ENCODE data around the gene LATS1. TPM values are rescaled to one million over a fixed set of nuclear protein-coding genes. Genes with fewer than 3 reads are reported as not detected.
"Not testable (repeated sequence)": the region's sequence is repeated elsewhere in the genome, so short reads cannot be mapped to it uniquely, and the experiment has no call there.

LATS1 gene
- total and polyA plus RNA-seq, 8 donors = 3.8 to 109 (median 18.8) TPM

DNA sequence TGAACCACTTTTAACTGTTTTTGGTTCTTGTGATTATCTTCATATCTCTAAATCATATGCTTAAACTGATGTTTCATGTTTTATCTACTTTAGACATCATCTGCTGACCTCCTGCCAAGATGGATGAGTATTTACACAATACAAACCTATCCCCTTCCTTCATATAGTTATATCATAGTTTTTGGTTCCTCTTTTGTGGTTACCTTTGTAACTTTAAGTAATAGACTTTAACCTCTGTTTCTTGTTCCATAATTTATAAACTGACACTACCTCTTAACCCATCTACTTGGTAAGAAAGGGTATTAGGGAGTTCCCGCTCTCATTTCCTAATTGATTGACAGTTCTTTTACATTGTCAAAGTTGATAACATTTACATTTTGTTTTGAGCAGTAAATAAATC lies 43.5 kb upstream of the LATS1 start:
- no peak for DNase-seq
- no peak overlapping the region for H3K27ac ChIP-seq
- H3K4me1 ChIP-seq = peaks cover 0 to 22% (median 6%) of the 10 kb centered on the region in 4 donors
- H3K9me3 ChIP-seq = no peaks in the 10 kb centered on the region
- WGBS, 5 donors = 85 to 97% (median 90%) methylated on average over 1 of the region's 1 CpG
- H3K4me3 ChIP-seq = no peak overlapping the region
- TF ChIP-seq, protein P1, sequence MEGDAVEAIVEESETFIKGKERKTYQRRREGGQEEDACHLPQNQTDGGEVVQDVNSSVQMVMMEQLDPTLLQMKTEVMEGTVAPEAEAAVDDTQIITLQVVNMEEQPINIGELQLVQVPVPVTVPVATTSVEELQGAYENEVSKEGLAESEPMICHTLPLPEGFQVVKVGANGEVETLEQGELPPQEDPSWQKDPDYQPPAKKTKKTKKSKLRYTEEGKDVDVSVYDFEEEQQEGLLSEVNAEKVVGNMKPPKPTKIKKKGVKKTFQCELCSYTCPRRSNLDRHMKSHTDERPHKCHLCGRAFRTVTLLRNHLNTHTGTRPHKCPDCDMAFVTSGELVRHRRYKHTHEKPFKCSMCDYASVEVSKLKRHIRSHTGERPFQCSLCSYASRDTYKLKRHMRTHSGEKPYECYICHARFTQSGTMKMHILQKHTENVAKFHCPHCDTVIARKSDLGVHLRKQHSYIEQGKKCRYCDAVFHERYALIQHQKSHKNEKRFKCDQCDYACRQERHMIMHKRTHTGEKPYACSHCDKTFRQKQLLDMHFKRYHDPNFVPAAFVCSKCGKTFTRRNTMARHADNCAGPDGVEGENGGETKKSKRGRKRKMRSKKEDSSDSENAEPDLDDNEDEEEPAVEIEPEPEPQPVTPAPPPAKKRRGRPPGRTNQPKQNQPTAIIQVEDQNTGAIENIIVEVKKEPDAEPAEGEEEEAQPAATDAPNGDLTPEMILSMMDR (IDR thresholded peaks at IDR 0.05) = no peak
- TF ChIP-seq EP300 (IDR thresholded peaks at IDR 0.05) (no peak), POLR2A (IDR thresholded peaks at IDR 0.05) (no peak), POLR2AphosphoS5 (IDR thresholded peaks at IDR 0.05) (no peak)
- H3K27me3 ChIP-seq = no peaks in the 10 kb centered on the region
- intact Hi-C loops (cut with DNase I; ENCODE audit: low total_unique reads) = no loop called here
- peaks cover 0 to 40% (median 32%) of the 10 kb centered on the region in 4 donors for H3K36me3 ChIP-seq

DNA sequence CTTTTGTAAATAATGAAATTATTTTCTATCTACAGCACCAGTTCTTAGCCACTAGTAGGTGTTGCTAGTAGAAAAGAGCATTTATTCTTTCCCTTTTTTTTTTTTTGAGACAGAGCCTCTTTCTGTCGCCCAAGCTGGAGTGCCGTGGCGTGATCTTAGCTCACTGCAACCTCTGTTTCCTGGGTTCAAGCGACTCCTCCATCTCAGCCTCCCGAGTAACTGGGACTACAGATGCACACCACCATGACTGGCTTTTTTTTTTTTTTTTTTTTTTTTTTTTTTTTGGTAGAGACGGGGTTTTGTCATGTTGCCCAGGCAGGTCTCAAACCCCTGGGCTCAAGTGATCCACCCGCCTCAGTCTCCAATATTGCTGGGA lies 38.3 kb upstream of the LATS1 start:
- Histone ChIP-seq H3K27ac (no peak overlapping the region), H3K27me3 (no peaks in the 10 kb centered on the region), H3K9me3 (no peaks in the 10 kb centered on the region), H3K36me3 (peaks cover 0 to 31% (median 23%) of the 10 kb centered on the region in 4 donors), H3K4me3 (no peak overlapping the region), H3K4me1 (peaks cover under 1 to 59% (median 35%) of the 10 kb centered on the region in 4 donors)
- no peak for DNase-seq
- 91 to 98% (median 94%) methylated on average over 7 of the region's 7 CpGs for WGBS, 5 donors
- TF ChIP-seq POLR2A (IDR thresholded peaks at IDR 0.05) (no peak), POLR2AphosphoS5 (IDR thresholded peaks at IDR 0.05) (no peak), EP300 (IDR thresholded peaks at IDR 0.05) (no peak)
- TF ChIP-seq, protein P1 (IDR thresholded peaks at IDR 0.05) = no peak
- intact Hi-C loops (cut with DNase I; ENCODE audit: low total_unique reads) = no loop called here

DNA sequence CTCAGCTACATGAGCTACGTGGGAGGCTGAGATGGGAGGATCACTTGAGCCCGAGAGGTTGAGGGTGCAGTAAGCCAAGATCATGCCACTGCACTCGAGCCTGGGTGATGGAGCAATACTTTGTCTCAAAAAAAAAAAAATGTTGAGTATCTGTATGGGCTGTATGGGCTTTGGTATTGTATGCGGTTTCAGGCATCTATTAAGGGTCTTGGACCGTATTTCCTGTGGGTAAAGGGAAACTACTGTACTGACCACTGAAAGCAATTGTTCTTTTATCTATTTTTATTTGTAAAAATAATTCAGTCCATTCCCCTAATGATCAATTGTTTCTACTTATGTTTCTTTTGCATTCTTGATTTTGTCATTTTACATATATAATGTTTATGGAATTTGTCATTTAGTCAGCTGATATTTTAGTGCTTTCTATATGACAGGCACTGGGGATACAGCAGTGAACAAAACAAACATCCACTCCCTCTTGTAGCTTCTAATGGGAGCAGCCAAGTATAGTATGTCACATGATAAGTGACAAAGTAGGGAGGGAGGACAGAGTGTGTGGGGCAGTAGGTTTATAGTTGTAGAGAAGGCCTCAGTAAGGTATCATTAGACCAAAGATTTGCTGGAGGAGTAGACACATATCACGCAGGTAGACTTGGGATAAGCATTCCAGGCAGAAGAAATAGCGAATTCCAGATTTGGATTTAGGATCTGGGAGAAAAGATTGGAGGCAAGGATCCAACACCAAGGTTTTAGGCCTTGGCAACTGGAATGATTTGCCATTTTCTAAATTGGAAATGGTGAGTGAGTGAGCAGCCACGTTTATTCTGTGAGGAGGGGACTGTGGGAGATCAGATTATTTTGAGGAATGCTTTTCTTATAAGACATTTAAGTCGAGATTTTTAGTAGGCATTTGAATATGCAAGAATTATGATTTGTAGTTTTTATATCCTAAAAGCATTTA lies 37.7 kb upstream of the LATS1 start:
- H3K4me3 ChIP-seq = no peak overlapping the region
- peaks cover 0 to 30% (median 20%) of the 10 kb centered on the region in 4 donors for H3K36me3 ChIP-seq
- intact Hi-C loops (cut with DNase I; ENCODE audit: low total_unique reads) = no loop called here
- H3K4me1 ChIP-seq = peaks cover 7 to 65% (median 42%) of the 10 kb centered on the region in 4 donors
- no peaks in the 10 kb centered on the region for H3K9me3 ChIP-seq
- peak in 1 of 2 donors; percentile 12 for DNase-seq
- no peaks in the 10 kb centered on the region for H3K27me3 ChIP-seq
- no peak overlapping the region for H3K27ac ChIP-seq
- whole genome bisulfite sequencing, 5 donors = 75 to 82% (median 80%) methylated on average over 9 of the region's 9 CpGs
- TF ChIP-seq POLR2AphosphoS5 (IDR thresholded peaks at IDR 0.05) (no peak), POLR2A (IDR thresholded peaks at IDR 0.05) (no peak), EP300 (IDR thresholded peaks at IDR 0.05) (no peak)
- TF ChIP-seq, protein P1 (IDR thresholded peaks at IDR 0.05) = no peak

DNA sequence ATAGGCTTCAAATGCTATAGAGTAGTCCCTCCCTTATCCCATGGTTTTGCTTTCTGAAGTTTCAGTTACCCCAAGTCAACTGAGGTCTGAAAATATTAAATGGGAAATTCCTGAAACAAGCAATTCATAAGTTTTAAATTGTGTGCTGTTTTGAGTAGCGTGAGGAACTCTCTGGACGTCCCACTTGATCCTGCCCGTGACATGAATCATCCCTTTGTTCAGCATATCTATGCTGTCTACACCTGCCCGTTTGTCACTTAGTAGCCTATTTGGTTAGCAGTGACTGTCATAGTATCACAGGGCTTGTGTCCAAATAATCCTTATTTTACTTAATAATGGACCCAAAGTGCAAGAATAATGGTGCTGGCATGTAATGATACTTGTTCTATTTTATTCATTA lies 36.6 kb upstream of the LATS1 start:
- WGBS, 5 donors = 78 to 89% (median 85%) methylated on average over 4 of the region's 4 CpGs
- Histone ChIP-seq H3K4me3 (no peak overlapping the region), H3K27me3 (no peaks in the 10 kb centered on the region), H3K36me3 (peaks cover 0 to 21% (median 11%) of the 10 kb centered on the region in 4 donors), H3K4me1 (peaks cover 8 to 70% (median 50%) of the 10 kb centered on the region in 4 donors), H3K9me3 (no peaks in the 10 kb centered on the region), H3K27ac (no peak overlapping the region)
- TF ChIP-seq, protein P1 (IDR thresholded peaks at IDR 0.05) = no peak
- TF ChIP-seq POLR2AphosphoS5 (IDR thresholded peaks at IDR 0.05) = no peak
- TF ChIP-seq POLR2A (IDR thresholded peaks at IDR 0.05) = no peak
- TF ChIP-seq EP300 (IDR thresholded peaks at IDR 0.05) = no peak
- no peak for DNase-seq
- intact Hi-C loops (cut with DNase I; ENCODE audit: low total_unique reads) = no loop called here

DNA sequence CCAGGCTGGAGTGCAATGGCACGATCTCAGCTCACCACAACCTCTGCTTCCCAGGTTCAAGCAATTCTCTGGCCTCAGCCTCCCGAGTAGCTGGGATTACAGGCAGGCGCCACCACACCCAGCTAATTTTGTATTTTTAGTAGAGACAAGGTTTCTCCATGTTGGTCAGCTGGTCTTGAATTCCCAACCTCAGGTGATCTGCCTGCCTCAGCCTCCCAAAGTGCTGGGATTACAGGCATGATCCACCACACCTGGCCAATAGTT lies 35.4 kb upstream of the LATS1 start:
- peaks cover 8 to 70% (median 50%) of the 10 kb centered on the region in 4 donors for H3K4me1 ChIP-seq
- H3K9me3 ChIP-seq; H3K4me3 ChIP-seq; H3K27me3 ChIP-seq; intact Hi-C loops (cut with DNase I; ENCODE audit: low total_unique reads); DNase-seq: not testable (repeated sequence)
- peaks cover 0 to 11% (median 4%) of the 10 kb centered on the region in 4 donors for H3K36me3 ChIP-seq
- peak overlapping the region in 2 of 5 donors; percentile 7 to 50 for H3K27ac ChIP-seq
- 82 to 95% (median 90%) methylated on average over 3 of the region's 3 CpGs for WGBS, 5 donors
